ENCODE data around the gene STK32C. TPM values are rescaled to one million over a fixed set of nuclear protein-coding genes. Genes with fewer than 3 reads are reported as not detected.

Gene STK32C
- total and polyA plus RNA-seq, 2 of the 4 experiments (the other 2 are of a cell fraction) = 5.0 to 8.3 TPM

GRCh38 chr10:132182591-132182990 is 125.2 kb downstream of the STK32C start:
- Histone ChIP-seq H3K9ac (ENCODE audit: low read depth, low read length) (no peak overlapping the region), H4K8ac (ENCODE audit: low read depth in 2 of 2, low read length in 2 of 2) (no peak overlapping the region), H2AK5ac (ENCODE audit: low read depth, low read length) (no peak overlapping the region), H4K5ac (ENCODE audit: low read depth, low read length) (no peak overlapping the region), H3K4me3 (ENCODE audit: insufficient read depth, low read depth, low read length) (no peak overlapping the region), H3K4ac (ENCODE audit: low read depth, low read length) (no peak overlapping the region), H4K91ac (ENCODE audit: insufficient read depth, low read depth, low read length) (no peak overlapping the region), H3K79me1 (ENCODE audit: low read depth in 1 of 2, low read length in 2 of 2) (no peaks in the 10 kb centered on the region), H3K9me1 (ENCODE audit: insufficient read depth, low read length) (no peaks in the 10 kb centered on the region), H3K27me3 (ENCODE audit: control insufficient read depth, insufficient read depth, low read length) (peaks cover 36% of the 10 kb centered on the region), H3K14ac (replicated peaks; ENCODE audit: low read depth, low read length) (no peak overlapping the region), H3K4me2 (ENCODE audit: low read depth, low read length) (no peak overlapping the region), H2BK5ac (ENCODE audit: low read depth, low read length, poor library complexity, severe bottlenecking) (no peak overlapping the region), H2BK15ac (ENCODE audit: low read depth, low read length) (no peak overlapping the region), H3K18ac (ENCODE audit: low read depth, low read length) (no peak overlapping the region), H4K20me1 (ENCODE audit: insufficient read depth, low read length) (no peaks in the 10 kb centered on the region; the same call in 1 of the 2 replicates), H3K23ac (ENCODE audit: low read depth, low read length) (no peak overlapping the region), H3K9me3 (ENCODE audit: control insufficient read depth, insufficient read depth, low read length) (no peaks in the 10 kb centered on the region), H2AK9ac (replicated peaks; ENCODE audit: low read depth, low read length, poor library complexity) (no peak overlapping the region), H2BK120ac (ENCODE audit: low read depth, low read length) (no peak overlapping the region), H2AFZ (replicated peaks; ENCODE audit: low read length, poor library complexity) (no peak overlapping the region), H3K56ac (ENCODE audit: extremely low read depth, insufficient read depth, low read length) (no peak overlapping the region), H3K27ac (ENCODE audit: insufficient read depth, low read length) (no peak overlapping the region), H3K4me1 (ENCODE audit: control insufficient read depth, insufficient read depth, low read length) (no peaks in the 10 kb centered on the region), H3K36me3 (ENCODE audit: control insufficient read depth, insufficient read depth, low read length) (no peaks in the 10 kb centered on the region), H2BK20ac (ENCODE audit: low read depth, low read length) (no peak overlapping the region)
- CTCF ChIA-PET = no interaction called here
- POLR2A ChIA-PET (ENCODE audit: unreplicated experiment) = no interaction called here
- 36% methylated on average over 2 of the region's 7 CpGs; no CpG with 5 or more reads in 1 of the 2 experiments for WGBS, 2 experiments (ENCODE audit: extremely low coverage in 2 of 2, insufficient read length in 1 of 2)
- dilution Hi-C loops (cut with HindIII; ENCODE audit: low sequenced_read_pairs, unreplicated experiment) (no loop called here), in situ Hi-C loops (cut with MboI; ENCODE audit: low sequenced_read_pairs) (no loop called here), intact Hi-C loops (cut with micrococcal nuclease) (no loop called here)
- BruUV-seq (replicated peaks) = no TSS peak
- ATAC-seq (ENCODE audit: low read depth) (no peak), DNase-seq (no peak)
- TF ChIP-seq ELK1 (IDR thresholded peaks at IDR 0.05; ENCODE audit: borderline replicate concordance, low read depth, low read length) = no peak
